ENCODE results near the gene CRTAC1.

CRTAC1 gene

GRCh38 chr10:98029149-98030092, 1.0 kb downstream of the CRTAC1 start:
- DNase-seq = no peak

- DNase-seq = peak; percentile 31
Observed at GRCh38 chr10:98028168-98028770, 2.2 kb downstream of the CRTAC1 start.

- DNase-seq = no peak
Observed at GRCh38 chr10:98023024-98023423, 7.4 kb downstream of the CRTAC1 start.

- no peak for DNase-seq
Observed at GRCh38 chr10:98020784-98021183, 9.6 kb downstream of the CRTAC1 start.

- DNase-seq = no peak
Observed at GRCh38 chr10:98020254-98020653, 10.2 kb downstream of the CRTAC1 start.

DNA sequence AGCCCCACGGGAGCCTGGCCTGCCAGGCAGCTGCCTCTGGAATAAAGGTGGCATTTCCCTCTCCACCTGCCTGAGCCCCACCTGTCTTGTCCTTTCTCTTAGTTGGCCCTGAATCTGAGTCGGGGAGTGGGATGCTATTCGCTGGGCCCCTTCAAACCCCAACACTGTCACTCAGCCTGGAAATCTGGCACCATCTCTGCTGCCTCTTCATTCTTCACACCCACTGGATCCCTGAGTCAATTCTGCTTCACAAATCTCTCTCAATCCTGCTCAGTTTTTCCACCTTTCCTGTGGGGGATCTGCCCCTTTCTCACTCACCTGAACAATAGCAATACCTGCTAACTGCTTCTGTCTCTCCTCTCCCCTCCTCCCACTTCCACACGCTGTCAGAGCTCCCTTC, 10.6 kb downstream of the CRTAC1 start:
- no peak for DNase-seq

- no peak for DNase-seq
Observed at GRCh38 chr10:98016772-98017475, 13.5 kb downstream of the CRTAC1 start.

DNA sequence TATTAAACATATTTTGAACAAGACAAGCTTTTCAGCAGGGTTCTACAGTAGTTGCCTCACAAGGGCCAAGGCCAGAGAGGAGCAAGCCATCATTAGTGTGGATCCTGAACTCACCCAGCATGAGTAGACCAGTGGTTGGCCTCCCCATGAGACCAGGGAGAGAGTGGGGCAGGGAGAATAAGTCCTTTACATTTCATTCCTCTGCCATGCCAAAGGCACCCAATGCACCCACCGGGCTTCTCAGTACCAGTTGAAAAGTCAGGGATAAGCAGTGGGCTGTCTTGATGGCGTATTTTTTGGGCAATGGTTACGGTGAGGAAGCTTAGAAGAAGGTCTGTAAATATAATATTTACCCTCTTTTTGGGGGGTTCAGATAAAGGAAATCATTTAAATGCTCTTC, 16.6 kb downstream of the CRTAC1 start:
- DNase-seq = no peak

- DNase-seq = no peak
Observed at GRCh38 chr10:98013122-98013521, 17.3 kb downstream of the CRTAC1 start.

- no peak for DNase-seq
Observed at GRCh38 chr10:98012644-98013043, 17.8 kb downstream of the CRTAC1 start.

GRCh38 chr10:98010939-98011685, 19.3 kb downstream of the CRTAC1 start:
- no peak for DNase-seq

GRCh38 chr10:98006266-98006665, 24.2 kb downstream of the CRTAC1 start:
- DNase-seq = no peak

DNA sequence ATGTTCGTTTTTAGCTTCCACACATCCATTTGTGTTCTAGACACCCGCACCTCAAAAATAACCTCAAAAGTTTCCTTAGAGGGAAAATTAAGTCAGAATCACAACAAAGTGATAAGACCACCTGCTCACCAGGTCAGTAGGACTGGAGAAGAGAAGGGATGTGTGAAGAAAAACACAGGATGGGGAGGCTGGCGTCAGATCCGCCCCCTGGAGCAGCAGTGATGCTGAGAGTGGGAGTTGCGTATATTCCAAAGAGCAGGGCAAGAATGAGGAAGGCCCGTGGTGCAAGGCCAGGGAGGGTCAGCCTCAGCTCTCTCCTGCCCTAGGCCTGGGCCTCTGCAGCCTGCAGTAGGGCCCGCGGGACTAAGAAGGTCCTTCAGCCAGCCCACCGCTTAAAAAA, 28.7 kb downstream of the CRTAC1 start:
- DNase-seq = no peak

GRCh38 chr10:98000346-98000745, 30.1 kb downstream of the CRTAC1 start:
- DNase-seq = no peak

GRCh38 chr10:97999923-98000248, 30.5 kb downstream of the CRTAC1 start:
- DNase-seq = no peak

DNA sequence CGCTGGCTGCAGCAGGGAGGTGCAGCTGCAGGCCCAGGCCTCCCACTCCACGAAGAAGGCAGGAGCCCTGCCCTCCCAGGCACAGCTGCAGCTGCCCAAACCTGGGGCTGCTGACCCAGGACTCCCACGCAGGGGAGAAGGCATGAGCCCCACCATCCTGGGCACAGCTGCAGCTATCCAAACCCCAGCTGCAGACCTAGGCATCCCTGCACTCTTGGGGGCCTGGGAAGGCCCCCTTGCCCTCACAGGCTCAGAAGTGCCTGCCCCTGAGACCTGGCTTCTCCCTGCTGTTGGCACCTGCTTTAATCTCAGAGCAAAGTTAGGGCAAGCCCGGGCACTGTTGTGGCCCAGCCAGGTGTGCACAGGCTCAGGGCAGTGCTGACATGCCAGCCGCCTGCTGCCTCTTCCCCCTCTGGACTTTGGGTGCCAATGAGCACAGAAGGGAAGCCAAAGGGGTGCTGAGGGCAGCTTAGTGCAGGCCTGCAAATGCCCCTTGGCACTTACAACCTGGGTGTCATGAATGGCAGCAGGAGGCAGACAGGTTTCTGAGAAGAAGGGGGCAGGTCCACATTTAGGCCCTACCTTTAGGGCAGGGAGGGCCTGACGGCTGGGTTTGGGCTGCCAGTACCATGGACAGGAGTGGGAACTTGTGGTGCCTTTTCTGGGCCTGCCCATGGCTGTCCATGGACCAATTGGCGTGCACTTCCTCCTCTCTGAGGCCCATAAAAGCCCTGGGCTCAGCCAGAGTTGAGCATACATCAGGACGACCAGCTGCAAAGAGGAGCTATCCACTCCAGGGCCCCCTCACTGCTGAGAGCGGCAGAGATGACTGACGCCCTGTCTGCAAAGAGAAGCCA, 31.1 kb downstream of the CRTAC1 start:
- no peak for DNase-seq

DNA sequence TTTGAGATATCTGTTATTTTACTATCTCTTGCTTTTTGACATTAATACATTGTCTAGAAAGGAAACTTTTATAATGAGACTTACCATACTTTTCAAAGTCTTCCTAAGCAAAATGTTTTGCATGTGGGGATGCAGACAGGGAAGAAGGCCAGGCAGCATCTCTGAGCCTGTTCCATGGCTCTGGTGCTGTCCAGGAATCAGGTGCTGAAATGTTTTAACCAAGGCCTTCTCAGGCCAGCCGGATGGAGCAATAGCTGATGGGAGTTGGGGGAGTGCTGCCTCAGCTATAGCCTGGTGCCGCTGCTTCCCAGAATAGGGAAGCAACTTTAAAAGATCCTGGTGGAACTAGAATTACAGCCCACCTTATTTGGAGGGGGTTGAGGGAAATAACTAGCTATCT, 38.5 kb downstream of the CRTAC1 start:
- no peak for DNase-seq

- no peak for DNase-seq
Observed at GRCh38 chr10:97981816-97982215, 48.6 kb downstream of the CRTAC1 start.

- DNase-seq = no peak
Observed at GRCh38 chr10:97977673-97978072, 52.7 kb downstream of the CRTAC1 start.

DNA sequence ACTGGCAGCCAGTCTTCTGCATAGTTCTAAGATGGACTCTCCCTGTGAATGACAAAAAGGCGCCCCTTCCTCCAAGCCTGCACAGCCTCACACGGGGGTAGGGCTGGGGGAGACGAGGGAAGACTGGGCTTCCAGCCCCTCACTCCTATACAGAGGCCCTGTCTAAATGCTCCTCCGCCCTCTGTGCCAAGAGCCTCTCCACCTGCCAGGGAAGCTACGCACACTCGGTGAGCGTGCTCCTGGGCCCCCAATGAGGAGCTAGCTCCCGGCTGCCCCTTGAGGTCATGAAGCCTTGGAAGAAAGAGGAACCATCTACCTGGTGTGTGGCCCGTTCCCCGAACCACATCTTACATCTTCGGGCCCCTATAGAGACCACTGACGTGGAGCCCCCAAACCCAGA, 54.8 kb downstream of the CRTAC1 start:
- DNase-seq = no peak

- DNase-seq = no peak
Observed at GRCh38 chr10:97974526-97975525, 55.6 kb downstream of the CRTAC1 start.
